ENCODE measurements around the gene GPR176. TPM values are rescaled to one million over a fixed set of nuclear protein-coding genes. Genes with fewer than 3 reads are reported as not detected.

Gene GPR176
- total RNA-seq, 1 donor: 120 TPM

DNA sequence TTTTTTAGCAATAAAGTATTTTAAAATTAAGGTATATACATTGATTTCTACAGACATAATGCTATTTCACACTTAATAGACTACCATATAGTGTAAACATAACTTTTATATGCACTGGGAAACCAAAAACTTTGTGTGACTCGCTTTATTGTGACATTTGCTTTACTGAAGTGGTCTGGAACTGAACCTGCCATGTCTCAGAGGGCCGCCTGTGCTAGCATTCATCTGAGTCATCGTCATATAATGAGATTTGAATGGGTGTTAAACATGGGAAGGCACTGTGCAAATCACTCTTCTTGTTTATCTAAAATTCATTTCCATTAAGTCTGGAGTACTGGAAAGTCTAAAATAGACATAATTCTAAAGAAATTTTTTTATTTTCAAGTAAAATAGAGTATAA, 26.8 kb upstream of the GPR176 start:
- H3K4me3 ChIP-seq (ENCODE audit: low read depth, low read length): no peak overlapping the region
- peak; percentile 49 for DNase-seq (ENCODE audit: low read depth)
- TF ChIP-seq, protein P1, sequence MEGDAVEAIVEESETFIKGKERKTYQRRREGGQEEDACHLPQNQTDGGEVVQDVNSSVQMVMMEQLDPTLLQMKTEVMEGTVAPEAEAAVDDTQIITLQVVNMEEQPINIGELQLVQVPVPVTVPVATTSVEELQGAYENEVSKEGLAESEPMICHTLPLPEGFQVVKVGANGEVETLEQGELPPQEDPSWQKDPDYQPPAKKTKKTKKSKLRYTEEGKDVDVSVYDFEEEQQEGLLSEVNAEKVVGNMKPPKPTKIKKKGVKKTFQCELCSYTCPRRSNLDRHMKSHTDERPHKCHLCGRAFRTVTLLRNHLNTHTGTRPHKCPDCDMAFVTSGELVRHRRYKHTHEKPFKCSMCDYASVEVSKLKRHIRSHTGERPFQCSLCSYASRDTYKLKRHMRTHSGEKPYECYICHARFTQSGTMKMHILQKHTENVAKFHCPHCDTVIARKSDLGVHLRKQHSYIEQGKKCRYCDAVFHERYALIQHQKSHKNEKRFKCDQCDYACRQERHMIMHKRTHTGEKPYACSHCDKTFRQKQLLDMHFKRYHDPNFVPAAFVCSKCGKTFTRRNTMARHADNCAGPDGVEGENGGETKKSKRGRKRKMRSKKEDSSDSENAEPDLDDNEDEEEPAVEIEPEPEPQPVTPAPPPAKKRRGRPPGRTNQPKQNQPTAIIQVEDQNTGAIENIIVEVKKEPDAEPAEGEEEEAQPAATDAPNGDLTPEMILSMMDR (IDR thresholded peaks at IDR 0.05; ENCODE audit: insufficient read depth, low read depth, low read length): no peak

DNA sequence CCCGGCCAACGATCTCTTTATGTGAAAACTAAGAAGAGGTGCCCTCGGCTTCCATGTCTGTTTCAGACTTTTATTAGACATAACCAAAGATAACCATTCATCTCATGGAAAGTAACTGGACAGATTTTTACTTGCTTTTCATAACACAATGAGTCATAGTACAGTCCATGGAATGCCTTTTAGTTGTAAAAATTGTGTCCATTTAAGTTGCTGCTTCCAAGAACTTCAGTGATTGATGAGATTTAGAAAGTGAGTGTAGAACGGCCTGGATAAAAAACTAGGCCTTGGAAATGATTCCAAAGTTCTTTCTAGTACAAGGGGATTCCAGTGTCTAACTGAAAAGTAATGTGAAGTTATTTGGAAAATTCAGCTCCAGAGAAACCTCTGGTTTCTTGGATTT, 24.7 kb upstream of the GPR176 start:
- H3K4me3 ChIP-seq (ENCODE audit: low read depth, low read length): no peak overlapping the region
- TF ChIP-seq, protein P1 (IDR thresholded peaks at IDR 0.05; ENCODE audit: insufficient read depth, low read depth, low read length): no peak
- DNase-seq (ENCODE audit: low read depth): peak; percentile 90

DNA sequence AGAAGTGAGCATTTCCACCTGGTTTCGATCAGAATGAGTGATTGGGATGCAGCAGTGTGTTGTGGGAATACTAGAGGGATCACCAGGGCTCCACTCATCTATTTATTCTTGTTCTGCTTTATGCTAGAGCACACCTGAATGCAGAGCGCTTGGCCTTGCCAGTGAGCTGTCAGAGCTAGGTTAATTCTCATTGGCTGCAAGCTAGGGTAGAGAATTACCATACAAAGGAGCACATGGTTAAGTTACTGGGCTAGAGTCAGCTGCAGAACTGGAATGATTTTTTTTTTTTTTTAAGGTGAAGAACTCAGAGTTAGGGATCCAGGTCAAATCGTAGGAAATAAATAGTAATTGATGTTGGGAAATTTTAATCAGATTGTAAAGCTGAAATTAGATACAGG, 22.7 kb upstream of the GPR176 start:
- TF ChIP-seq, protein P1 (IDR thresholded peaks at IDR 0.05; ENCODE audit: insufficient read depth, low read depth, low read length): no peak
- H3K4me3 ChIP-seq (ENCODE audit: low read depth, low read length): no peak overlapping the region
- DNase-seq (ENCODE audit: low read depth): no peak

DNA sequence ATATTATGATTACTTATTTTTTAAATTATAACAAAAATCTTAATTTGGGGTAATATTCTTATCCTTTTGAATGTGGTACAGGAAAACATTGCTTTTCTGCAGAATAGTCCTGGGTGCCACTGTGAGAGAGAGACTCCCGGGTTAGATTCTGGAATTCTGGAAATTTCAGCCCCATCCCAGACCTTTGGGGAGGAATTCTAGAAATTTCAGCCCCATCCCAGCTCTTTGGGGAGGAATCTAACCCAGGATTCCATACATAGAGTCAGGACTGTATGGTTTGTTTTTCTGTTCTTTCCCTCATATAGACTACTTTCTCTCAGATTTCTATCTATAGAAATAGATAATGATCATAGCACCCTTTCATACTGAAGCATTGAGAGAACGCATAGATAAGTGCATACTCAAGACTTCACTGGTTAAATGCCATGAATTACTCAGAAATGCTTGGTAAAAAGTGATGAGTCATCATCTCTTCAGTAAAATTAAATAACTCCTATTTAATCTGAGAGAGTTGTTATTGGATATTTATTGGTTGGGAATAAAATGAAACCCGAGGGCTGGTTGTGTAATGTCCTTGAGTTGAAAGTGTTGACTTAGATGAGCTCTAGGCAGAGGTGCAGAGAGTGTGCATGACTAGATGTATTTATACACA, 22.2 kb upstream of the GPR176 start:
- peak; percentile 55 for DNase-seq (ENCODE audit: low read depth)
- TF ChIP-seq, protein P1 (IDR thresholded peaks at IDR 0.05; ENCODE audit: insufficient read depth, low read depth, low read length): no peak
- no peak overlapping the region for H3K4me3 ChIP-seq (ENCODE audit: low read depth, low read length)

DNA sequence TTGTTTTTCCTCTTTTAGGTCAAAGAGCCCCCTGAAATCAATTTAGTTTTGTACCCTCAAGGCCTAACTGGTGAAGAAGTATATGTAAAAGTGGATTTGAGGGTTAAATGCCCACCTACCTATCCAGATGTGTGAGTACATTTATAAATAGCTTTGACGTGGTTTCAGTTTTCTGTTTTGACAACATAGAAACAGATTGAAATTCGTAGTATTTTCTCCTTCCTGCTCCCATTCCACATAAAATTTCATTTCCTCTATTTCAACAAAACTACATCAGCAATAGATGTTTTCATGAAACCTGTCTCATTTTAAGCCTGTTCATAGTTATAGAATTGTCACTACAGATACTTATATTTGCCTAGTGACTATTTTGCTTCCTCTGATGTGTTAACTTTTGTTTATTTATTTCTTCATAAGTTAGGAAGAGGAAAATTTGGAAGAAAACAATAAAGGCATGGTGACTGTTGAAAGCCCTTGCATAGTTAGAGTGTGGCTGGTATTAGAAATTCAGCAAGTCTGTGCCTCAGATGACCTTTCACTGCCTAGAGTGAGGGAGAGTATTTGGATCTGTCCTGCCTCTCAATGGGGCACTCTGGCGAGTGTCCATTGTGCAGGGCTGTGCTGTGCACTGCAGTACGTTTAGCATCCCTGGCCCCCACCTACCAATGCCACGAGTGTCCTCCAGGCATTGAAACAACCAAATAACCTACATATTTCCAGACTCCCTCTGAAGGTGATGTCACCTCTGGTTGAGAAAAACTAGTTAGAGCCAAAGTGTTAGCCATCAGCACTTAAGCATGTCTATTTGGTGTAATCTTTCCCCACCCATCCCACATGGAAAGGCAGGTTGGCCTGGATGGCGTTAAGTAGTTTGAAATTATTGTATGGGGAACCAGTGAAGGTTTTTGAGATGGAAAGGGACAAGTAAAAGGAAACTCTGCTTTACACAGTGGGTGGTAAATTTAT, 19.7 kb upstream of the GPR176 start:
- H3K4me3 ChIP-seq (ENCODE audit: low read depth, low read length): no peak overlapping the region
- DNase-seq (ENCODE audit: low read depth): no peak
- TF ChIP-seq, protein P1 (IDR thresholded peaks at IDR 0.05; ENCODE audit: insufficient read depth, low read depth, low read length): no peak

DNA sequence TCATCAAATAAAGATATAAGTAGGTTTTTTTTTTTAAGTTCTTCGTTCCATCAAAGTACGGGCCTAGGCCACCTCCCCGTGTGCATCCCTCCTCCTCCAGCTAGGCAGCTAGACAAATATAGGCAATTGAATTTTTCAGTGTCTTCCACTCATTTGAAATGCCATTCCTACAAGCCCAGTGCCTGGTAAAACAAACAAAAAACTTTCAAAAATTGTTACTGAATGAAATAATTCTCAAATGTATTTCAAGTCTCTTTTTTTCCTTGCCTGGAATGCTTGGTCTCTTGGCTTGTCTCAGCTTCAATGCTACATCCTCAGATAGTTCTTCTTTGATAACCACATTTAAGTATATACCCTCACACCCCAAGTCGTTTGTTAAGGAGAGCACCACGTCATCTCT, 17.6 kb upstream of the GPR176 start:
- no peak overlapping the region for H3K4me3 ChIP-seq (ENCODE audit: low read depth, low read length)
- TF ChIP-seq, protein P1 (IDR thresholded peaks at IDR 0.05; ENCODE audit: insufficient read depth, low read depth, low read length): no peak

More for the DNA sequence above, 17.6 kb upstream of the GPR176 start:
- DNase-seq (ENCODE audit: low read depth): no peak

All from fibroblast of villous mesenchyme (primary cell).